Mesenteric fat pad (tissue), 1 donor: ENCODE measurements around the gene CSF1R. TPM values are rescaled to one million over a fixed set of nuclear protein-coding genes. Genes with fewer than 3 reads are reported as not detected.
"Not testable (repeated sequence)": the region's sequence is repeated elsewhere in the genome, so short reads cannot be mapped to it uniquely, and the experiment has no call there.

Source experiments
- DNase-seq: peaks from one replicate; pipeline ENCODE4 v3.0.0-alpha.2; 2020; ENCODE audit warnings: low spot score
- total RNA-seq: library from RNA; stranded (reverse); fragmentation: NEBNext Ultra II Directional; extraction: Animal tissue kit (Norgen Biotek cat#: 25700); gene quantifications from one replicate; pipeline ENCODE4 v1.2.1, GENCODE V29; 2021
- donor health status: DM: yes; HTN: yes; CAD: no.

CSF1R gene
- total RNA-seq, 1 donor from 2014 or later: 58.6 TPM

- DNase-seq: peak; percentile 69
These were observed 19.7 kb upstream of the CSF1R start for GRCh38 chr5:150105928-150106615.

GRCh38 chr5:150104550-150104870 is 18.2 kb upstream of the CSF1R start:
- DNase-seq: no peak

- peak; percentile 60 for DNase-seq
These were observed 17.6 kb upstream of the CSF1R start for GRCh38 chr5:150103678-150104549.

- DNase-seq: peak; percentile 67
These were observed 14.7 kb upstream of the CSF1R start for GRCh38 chr5:150101023-150101422.

GRCh38 chr5:150097152-150097551 is 10.8 kb upstream of the CSF1R start:
- DNase-seq: no peak

GRCh38 chr5:150092159-150092787 is 5.9 kb upstream of the CSF1R start:
- DNase-seq: no peak

- DNase-seq: no peak
These were observed 1.0 kb downstream of the CSF1R start for GRCh38 chr5:150085191-150085912.

GRCh38 chr5:150084754-150085153 is 1.6 kb downstream of the CSF1R start:
- DNase-seq: not testable (repeated sequence)

GRCh38 chr5:150082889-150083288 is 3.5 kb downstream of the CSF1R start:
- no peak for DNase-seq

- DNase-seq: no peak
These were observed 4.0 kb downstream of the CSF1R start for GRCh38 chr5:150082374-150082773.

GRCh38 chr5:150081541-150082283 is 4.6 kb downstream of the CSF1R start:
- DNase-seq: no peak

GRCh38 chr5:150080696-150081435 is 5.5 kb downstream of the CSF1R start:
- no peak for DNase-seq

- DNase-seq: no peak
These were observed 6.4 kb downstream of the CSF1R start for GRCh38 chr5:150079909-150080461.

- no peak for DNase-seq
These were observed 7.3 kb downstream of the CSF1R start for GRCh38 chr5:150078802-150079689.

GRCh38 chr5:150077996-150078801 is 8.2 kb downstream of the CSF1R start:
- DNase-seq: no peak

GRCh38 chr5:150077060-150077459 is 9.3 kb downstream of the CSF1R start:
- peak; percentile 88 for DNase-seq

- DNase-seq: peak; percentile 45
These were observed 10.5 kb downstream of the CSF1R start for GRCh38 chr5:150075806-150076205.

- peak; percentile 62 for DNase-seq
These were observed 11.1 kb downstream of the CSF1R start for GRCh38 chr5:150075233-150075632.
